ENCODE results near the gene SMTNL1.

Gene SMTNL1

GRCh38 chr11:57545883-57546282 lies 8.5 kb downstream of the SMTNL1 start:
- no peak for DNase-seq

DNA sequence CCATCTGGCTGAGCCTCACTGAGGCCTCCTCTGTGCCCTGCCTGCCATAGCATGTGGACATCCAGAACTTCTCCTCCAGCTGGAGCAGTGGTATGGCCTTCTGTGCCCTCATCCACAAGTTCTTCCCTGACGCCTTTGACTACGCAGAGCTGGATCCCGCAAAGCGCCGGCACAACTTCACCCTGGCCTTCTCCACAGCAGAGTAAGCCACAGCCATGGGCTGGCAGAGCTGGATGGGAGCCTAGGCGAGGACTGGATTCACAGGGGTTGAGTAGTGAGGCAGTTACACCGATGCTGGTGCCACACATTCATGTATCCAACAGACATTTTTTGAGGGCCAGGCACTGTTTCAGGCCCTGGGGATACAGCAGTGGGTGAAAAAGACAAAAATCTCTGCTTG lies 9.1 kb downstream of the SMTNL1 start:
- no peak for DNase-seq

- no peak for DNase-seq
These were observed 9.6 kb downstream of the SMTNL1 start for GRCh38 chr11:57546869-57547475.

DNA sequence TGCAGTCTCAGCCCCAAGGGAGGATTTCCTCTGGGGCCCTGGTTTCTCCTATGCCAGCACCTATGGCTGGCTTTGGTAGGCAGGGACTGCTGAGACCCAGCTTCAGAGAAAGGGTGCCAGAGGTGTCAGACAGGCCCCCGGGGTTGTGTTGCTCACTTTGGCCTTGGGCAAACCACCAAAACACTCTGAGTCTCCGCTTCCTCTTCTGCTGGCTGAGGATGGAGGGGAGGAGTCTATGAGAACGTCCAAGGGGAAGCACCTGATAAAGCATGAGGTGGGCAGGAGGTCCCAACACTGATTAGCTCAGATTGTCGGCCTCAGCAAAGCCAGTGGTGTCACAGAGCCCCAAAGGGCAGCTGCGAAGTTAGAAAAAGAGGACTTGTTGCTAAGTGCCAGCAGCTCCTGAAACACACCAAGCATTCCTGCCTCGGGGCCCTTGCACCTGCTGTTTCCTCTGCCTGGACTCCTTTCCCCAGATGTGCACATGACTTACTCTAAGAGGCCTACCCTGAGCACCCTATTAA lies 10.5 kb downstream of the SMTNL1 start:
- no peak for DNase-seq

DNA sequence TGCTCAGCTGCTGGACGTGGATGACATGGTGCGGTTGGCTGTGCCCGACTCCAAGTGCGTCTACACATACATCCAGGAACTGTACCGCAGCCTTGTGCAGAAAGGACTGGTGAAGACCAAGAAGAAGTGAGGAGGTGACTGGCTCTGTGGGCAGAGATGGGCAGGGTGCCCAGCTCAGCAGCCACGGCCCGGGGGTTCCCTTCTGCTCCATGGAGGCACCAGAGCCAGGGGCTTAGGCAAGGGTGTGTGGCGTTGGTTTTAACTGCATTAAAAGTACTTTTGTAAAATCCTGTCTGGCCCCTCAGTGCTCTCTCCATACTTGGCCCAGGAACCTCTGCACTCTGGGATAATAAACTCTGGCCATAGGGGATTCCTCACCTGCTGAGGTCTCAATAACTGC lies 12.6 kb downstream of the SMTNL1 start:
- no peak for DNase-seq

DNA sequence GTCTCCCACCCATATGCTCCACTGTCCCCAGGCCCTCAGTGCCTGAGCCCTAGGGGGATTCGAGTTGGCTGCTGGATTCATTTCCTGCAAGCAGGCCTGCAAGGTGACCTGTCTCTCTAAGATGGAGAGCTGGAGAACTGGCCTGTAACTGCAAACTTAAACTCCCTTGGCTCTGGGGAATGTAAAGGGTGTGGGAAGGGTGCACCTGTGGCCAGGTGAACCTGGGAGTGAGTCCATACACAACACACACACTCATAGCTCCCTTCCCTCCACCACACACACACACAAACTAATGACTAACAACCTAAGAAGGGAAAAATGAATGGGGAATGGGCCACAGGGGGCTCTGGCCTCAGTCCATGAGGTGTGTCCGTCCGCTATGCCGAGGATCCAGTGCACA lies 14.5 kb downstream of the SMTNL1 start:
- no peak for DNase-seq

GRCh38 chr11:57552479-57552878 lies 15.1 kb downstream of the SMTNL1 start:
- no peak for DNase-seq

GRCh38 chr11:57555393-57555792 lies 18.0 kb downstream of the SMTNL1 start:
- DNase-seq: no peak

GRCh38 chr11:57556041-57556440 lies 18.6 kb downstream of the SMTNL1 start:
- no peak for DNase-seq

- no peak for DNase-seq
These were observed 22.8 kb downstream of the SMTNL1 start for GRCh38 chr11:57560146-57560545.

- no peak for DNase-seq
These were observed 25.2 kb downstream of the SMTNL1 start for GRCh38 chr11:57562596-57562995.

- DNase-seq: no peak
These were observed 28.9 kb downstream of the SMTNL1 start for GRCh38 chr11:57566005-57566904.

- DNase-seq: no peak
These were observed 29.6 kb downstream of the SMTNL1 start for GRCh38 chr11:57566905-57567514.

GRCh38 chr11:57567515-57568329 lies 30.3 kb downstream of the SMTNL1 start, which contains the start of gene UBE2L6:
Gene UBE2L6, minus strand, starts transcription at chr11:57567672. Its CDS starts 61 bp downstream, at chr11:57567611.
- DNase-seq: peak; percentile 75

DNA sequence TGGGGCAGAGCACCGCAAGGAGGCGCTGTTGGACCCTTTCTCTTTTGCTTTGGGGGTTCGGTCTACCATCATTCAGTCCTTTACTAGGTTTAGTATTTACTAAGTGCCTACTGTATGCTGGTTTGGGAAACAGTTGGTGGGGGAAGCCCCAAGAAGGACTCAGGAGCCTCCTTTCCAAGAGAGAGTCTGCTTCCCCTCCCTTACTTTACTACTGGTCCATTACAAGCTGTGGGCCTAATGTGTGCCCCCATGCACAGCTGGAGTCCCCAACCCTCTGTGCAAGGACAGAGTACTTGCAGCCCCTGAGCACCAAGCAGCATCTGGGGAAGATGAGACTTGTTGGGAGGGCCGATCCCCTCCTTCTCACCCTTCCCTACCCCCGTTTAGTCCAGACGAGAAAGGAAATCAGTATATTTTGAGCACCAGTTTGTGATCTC lies 31.0 kb downstream of the SMTNL1 start:
- no peak for DNase-seq

DNA sequence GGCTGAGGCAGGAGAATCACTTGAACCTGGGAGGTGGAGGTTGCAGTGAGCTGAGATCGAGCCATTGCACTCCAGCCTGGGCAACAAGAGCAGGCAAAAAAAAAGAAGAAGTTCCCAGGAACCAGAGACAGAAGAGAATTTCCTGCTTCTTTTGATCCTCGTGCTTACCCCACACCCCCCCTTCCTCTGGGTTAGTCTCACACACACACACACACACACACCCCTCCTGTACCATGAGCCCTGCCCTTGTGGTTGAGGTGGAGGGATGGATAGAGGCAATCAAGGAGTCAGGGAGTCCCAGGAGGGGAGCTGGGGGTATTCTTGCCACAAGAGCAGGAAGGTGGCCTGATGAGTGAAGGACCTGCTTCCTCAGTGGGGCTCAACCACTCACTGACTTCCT lies 34.2 kb downstream of the SMTNL1 start:
- no peak for DNase-seq

DNA sequence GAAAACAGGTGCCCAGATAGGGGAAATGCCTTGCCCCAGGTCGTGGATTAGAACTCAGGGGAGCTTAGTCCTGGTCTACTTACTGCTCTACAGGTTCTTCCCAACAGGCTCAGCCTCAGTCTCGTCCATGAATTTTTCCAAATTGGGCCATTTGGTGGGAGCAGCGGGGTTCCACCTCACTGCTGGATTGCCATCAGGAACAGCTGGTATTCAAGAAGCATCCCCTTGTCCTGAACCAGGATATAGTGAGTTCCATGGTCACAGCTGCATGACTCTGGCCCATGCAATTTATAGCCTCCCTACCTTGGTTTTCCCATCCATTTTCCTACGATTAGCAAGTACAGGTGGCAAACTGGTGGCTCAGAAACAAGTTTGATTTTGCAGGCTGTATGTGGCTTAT lies 36.7 kb downstream of the SMTNL1 start:
- DNase-seq: no peak

GRCh38 chr11:57584341-57584740 lies 46.9 kb downstream of the SMTNL1 start:
- DNase-seq: no peak

DNA sequence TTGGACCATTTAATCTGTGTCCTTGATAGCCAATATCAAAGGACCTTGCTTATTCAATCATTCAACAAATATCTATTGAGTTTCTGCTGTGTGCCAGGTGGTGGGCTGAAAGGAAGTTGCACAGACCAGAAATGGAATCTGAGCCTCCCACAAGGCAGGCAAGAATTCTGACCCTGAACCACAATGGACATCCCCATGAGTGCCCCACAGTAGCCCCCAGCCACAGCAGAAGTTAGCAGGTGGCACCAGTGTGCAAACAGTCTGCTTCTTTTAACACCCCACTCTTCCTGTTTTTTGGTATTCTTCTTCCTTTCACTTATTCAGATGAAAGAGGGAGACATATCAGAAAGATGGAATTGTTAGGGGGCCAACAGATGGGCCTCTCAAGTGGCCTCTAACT lies 47.9 kb downstream of the SMTNL1 start:
- DNase-seq: no peak

DNA sequence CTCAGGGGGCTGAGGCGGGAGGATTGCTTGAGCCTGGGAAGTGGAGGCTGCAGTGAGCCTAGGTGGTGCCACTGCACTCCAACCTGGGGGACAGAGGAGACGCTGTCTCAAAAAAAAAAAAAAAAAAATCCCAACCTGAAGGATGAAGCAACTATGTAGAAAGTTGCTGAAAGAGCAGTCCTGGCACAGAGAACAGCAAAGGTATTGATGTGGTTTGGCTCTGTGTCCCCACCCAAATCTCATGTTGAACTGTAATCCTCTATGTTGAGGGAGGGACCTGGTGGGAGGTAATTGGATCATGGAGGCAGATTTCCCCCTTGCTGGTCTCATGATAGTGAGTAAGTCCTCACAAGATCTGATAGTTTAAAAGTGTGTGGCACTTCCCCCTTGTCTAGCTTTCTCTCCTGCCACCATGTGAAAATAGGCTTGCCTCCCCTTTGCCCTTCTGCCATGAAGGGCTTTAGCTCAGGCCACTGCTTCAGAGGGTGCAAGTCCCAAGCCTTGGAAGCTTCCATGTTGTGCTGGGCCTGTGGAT lies 49.4 kb downstream of the SMTNL1 start:
- no peak for DNase-seq

DNA sequence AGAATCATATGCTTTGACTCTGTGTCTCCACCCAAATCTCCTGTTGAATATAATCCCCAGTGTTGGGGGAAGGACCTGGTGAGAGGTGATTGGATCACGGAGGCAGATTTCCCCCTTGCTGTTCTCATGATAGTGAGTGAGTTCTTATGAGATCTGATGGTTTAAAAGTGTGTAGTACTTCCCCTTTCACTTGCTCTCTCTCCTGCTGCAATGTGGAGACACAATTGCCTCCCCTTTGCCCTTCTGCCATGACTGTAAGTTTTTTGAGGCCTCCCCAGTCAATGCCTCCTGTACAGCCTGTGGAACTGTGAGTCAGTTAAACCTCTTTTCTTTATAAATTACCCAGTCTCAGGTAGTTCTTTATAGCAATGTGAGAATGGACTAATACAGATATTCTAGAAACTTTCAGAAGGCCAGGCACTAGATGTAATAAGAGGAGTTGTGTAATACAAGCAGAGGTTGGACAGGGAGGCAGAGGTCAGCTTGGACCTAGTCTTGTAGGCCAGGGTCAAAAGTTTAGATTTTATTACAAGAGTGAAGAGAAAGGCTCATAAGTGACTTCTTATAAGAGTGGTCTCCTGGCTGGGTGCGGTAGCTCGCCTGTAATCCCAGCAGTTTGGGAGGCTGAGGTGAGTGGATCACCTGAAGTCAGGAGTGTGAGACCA lies 50.8 kb downstream of the SMTNL1 start:
- DNase-seq: no peak

Measured in NCI-H1436 (cell line).